Neural crest cell (in vitro differentiated cells): Measurements from ENCODE around the gene OR2B2. TPM values are rescaled to one million over a fixed set of nuclear protein-coding genes. Genes with fewer than 3 reads are reported as not detected.

Source experiments
- DNase-seq: peaks from one replicate; pipeline ENCODE4 v3.0.0; 2021; ENCODE audit warnings: low read depth, mixed read lengths, low spot score
- H3K27ac Mint-ChIP-seq: one replicate; pipeline ENCODE4 v1.8.0; 2021; ENCODE audit warnings: mild to moderate bottlenecking, mixed read lengths; ENCODE audit not compliant: unreplicated experiment
- H3K27me3 Mint-ChIP-seq: 2 replicates; pipeline ENCODE4 v1.8.0; 2021; ENCODE audit warnings: low read depth, mild to moderate bottlenecking, mixed read lengths
- H3K36me3 Mint-ChIP-seq: 2 replicates; pipeline ENCODE4 v1.8.0; 2021; ENCODE audit warnings: low read depth, mild to moderate bottlenecking, mixed read lengths
- H3K4me1 Mint-ChIP-seq: 2 replicates; pipeline ENCODE4 v1.8.0; 2021; ENCODE audit warnings: mixed read lengths
- H3K4me3 Mint-ChIP-seq: one replicate; pipeline ENCODE4 v1.8.0; 2021; ENCODE audit warnings: mild to moderate bottlenecking, mixed read lengths
- H3K9me3 Mint-ChIP-seq: 2 replicates; pipeline ENCODE4 v1.8.0; 2021; ENCODE audit warnings: mixed read lengths
- CTCF ChIP-seq: fragments of 200-600 bp; sonication (generic); conservative IDR thresholded peaks from 2 replicates; pipeline ENCODE4 v1.5.0; 2021; ENCODE audit warnings: antibody characterized with exemption, mild to moderate bottlenecking
- total RNA-seq: library from RNA; stranded (reverse); gene quantifications from 2 replicates; pipeline ENCODE4 v1.2.1, GENCODE V29; 2021

Gene OR2B2
- total RNA-seq, 1 donor from 2014 or later, result not detected

DNA sequence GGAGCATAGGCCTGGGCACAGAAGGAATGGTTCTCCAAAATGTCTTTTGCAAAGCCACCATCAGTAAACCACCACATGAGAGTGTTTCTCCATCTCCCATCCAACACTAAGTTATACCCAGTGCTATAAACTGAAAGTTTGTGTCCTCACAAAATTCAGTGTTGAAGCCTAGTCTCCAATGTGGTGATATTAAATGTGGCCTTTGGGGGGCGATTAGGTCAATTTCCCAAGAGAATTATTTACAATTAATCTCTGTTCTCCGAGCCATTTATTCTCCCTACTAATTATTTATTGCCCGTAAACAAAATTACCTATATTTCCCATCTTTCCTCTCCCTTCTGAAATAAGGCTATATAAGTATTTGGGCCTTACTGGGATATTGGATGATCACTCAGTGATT, 26.1 kb downstream of the OR2B2 start:
- H3K27ac Mint-ChIP-seq, result no peak overlapping the region
- DNase-seq, result no peak
- H3K4me1 Mint-ChIP-seq, result peaks cover 26% of the 10 kb centered on the region
- TF ChIP-seq CTCF, result no peak
- no peak overlapping the region for H3K4me3 Mint-ChIP-seq
- H3K36me3 Mint-ChIP-seq, result no peaks in the 10 kb centered on the region
- H3K9me3 Mint-ChIP-seq, result no peaks in the 10 kb centered on the region
- peaks cover 3% of the 10 kb centered on the region for H3K27me3 Mint-ChIP-seq

- Mint-ChIP-seq H3K9me3 (no peaks in the 10 kb centered on the region), H3K27me3 (no peaks in the 10 kb centered on the region), H3K27ac (no peak overlapping the region), H3K36me3 (no peaks in the 10 kb centered on the region), H3K4me3 (no peak overlapping the region), H3K4me1 (peaks cover 10% of the 10 kb centered on the region)
- TF ChIP-seq CTCF, result no peak
- no peak for DNase-seq
These were observed 29.1 kb downstream of the OR2B2 start for GRCh38 chr6:27883136-27883535.

GRCh38 chr6:27882624-27883023, 29.6 kb downstream of the OR2B2 start:
- Mint-ChIP-seq H3K36me3 (no peaks in the 10 kb centered on the region), H3K27ac (no peak overlapping the region), H3K4me3 (no peak overlapping the region), H3K9me3 (no peaks in the 10 kb centered on the region), H3K4me1 (peaks cover 10% of the 10 kb centered on the region), H3K27me3 (no peaks in the 10 kb centered on the region)
- no peak for TF ChIP-seq CTCF
- no peak for DNase-seq

DNA sequence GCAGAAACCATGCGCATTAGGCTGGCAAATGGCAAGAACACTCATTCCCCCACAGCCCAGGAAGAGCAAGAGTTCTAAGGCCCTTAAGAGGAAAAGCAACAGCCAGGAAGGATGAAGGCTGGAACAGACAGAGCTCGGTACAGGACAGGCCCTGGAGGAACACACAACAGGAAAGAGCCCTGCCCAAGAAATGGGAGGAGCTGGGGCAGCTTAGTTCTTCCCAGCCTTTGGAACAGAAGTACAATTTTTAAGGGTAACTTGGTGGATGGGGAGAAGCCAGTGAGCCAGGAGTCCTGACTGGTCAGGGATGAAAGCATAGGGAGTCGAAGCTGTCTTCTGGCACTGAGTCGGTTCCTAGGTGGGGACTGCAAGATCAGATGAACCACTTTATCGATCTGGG, 32.4 kb downstream of the OR2B2 start:
- H3K9me3 Mint-ChIP-seq, result no peaks in the 10 kb centered on the region
- H3K4me1 Mint-ChIP-seq, result peaks cover 16% of the 10 kb centered on the region
- TF ChIP-seq CTCF, result no peak
- H3K36me3 Mint-ChIP-seq, result no peaks in the 10 kb centered on the region
- no peak for DNase-seq
- no peaks in the 10 kb centered on the region for H3K27me3 Mint-ChIP-seq
- no peak overlapping the region for H3K27ac Mint-ChIP-seq
- no peak overlapping the region for H3K4me3 Mint-ChIP-seq

- DNase-seq, result no peak
- TF ChIP-seq CTCF, result no peak
- Mint-ChIP-seq H3K9me3 (peaks cover 4% of the 10 kb centered on the region), H3K27me3 (peaks cover 5% of the 10 kb centered on the region), H3K36me3 (peaks cover 11% of the 10 kb centered on the region), H3K27ac (peak overlapping the region; percentile 78), H3K4me3 (peak overlapping the region; percentile 88), H3K4me1 (peaks cover 42% of the 10 kb centered on the region)
These were observed 38.2 kb downstream of the OR2B2 start for GRCh38 chr6:27874016-27874415.
